ENCODE measurements around the gene PLA2G4D.

PLA2G4D gene

GRCh38 chr15:42121682-42122081, 27.3 kb upstream of the PLA2G4D start:
- Histone ChIP-seq H3K79me2 (ENCODE audit: insufficient read depth, low read depth) (no peaks in the 10 kb centered on the region), H3K4me1 (ENCODE audit: low read depth, poor library complexity, severe bottlenecking) (no peaks in the 10 kb centered on the region), H4K20me1 (ENCODE audit: insufficient read depth) (no peaks in the 10 kb centered on the region), H3K27me3 (ENCODE audit: insufficient read depth, low read depth) (no peaks in the 10 kb centered on the region), H3K4me3 (IDR thresholded peaks at IDR 0.05; ENCODE audit: insufficient read depth, low read depth, low read length) (no peak overlapping the region), H3K27ac (no peak overlapping the region), H3K36me3 (ENCODE audit: insufficient read depth) (no peaks in the 10 kb centered on the region), H3K4me2 (no peak overlapping the region), H3K9ac (no peak overlapping the region), H2AFZ (ENCODE audit: low read depth) (no peak overlapping the region)
- TF ChIP-seq CTCF (conservative IDR thresholded peaks at IDR 0.05; ENCODE audit: low read depth, low read length) = no peak

GRCh38 chr15:42121021-42121420, 26.7 kb upstream of the PLA2G4D start:
- no peaks in the 10 kb centered on the region for H3K4me1 ChIP-seq (ENCODE audit: low read depth, poor library complexity, severe bottlenecking)
- H4K20me1 ChIP-seq (ENCODE audit: insufficient read depth) = no peaks in the 10 kb centered on the region
- H3K4me2 ChIP-seq = no peak overlapping the region
- H2AFZ ChIP-seq (ENCODE audit: low read depth) = no peak overlapping the region
- H3K27ac ChIP-seq = no peak overlapping the region
- H3K36me3 ChIP-seq (ENCODE audit: insufficient read depth) = no peaks in the 10 kb centered on the region
- H3K4me3 ChIP-seq (IDR thresholded peaks at IDR 0.05; ENCODE audit: insufficient read depth, low read depth, low read length) = no peak overlapping the region
- no peak for TF ChIP-seq CTCF (conservative IDR thresholded peaks at IDR 0.05; ENCODE audit: low read depth, low read length)
- no peak overlapping the region for H3K9ac ChIP-seq
- no peaks in the 10 kb centered on the region for H3K27me3 ChIP-seq (ENCODE audit: insufficient read depth, low read depth)
- no peaks in the 10 kb centered on the region for H3K79me2 ChIP-seq (ENCODE audit: insufficient read depth, low read depth)

- no peak overlapping the region for H3K27ac ChIP-seq
- no peak overlapping the region for H2AFZ ChIP-seq (ENCODE audit: low read depth)
- no peak overlapping the region for H3K9ac ChIP-seq
- no peaks in the 10 kb centered on the region for H3K79me2 ChIP-seq (ENCODE audit: insufficient read depth, low read depth)
- H3K27me3 ChIP-seq (ENCODE audit: insufficient read depth, low read depth) = no peaks in the 10 kb centered on the region
- no peak overlapping the region for H3K4me3 ChIP-seq (IDR thresholded peaks at IDR 0.05; ENCODE audit: insufficient read depth, low read depth, low read length)
- TF ChIP-seq CTCF (conservative IDR thresholded peaks at IDR 0.05; ENCODE audit: low read depth, low read length) = no peak
- H4K20me1 ChIP-seq (ENCODE audit: insufficient read depth) = no peaks in the 10 kb centered on the region
- H3K36me3 ChIP-seq (ENCODE audit: insufficient read depth) = no peaks in the 10 kb centered on the region
- no peaks in the 10 kb centered on the region for H3K4me1 ChIP-seq (ENCODE audit: low read depth, poor library complexity, severe bottlenecking)
- H3K4me2 ChIP-seq = no peak overlapping the region
Observed at GRCh38 chr15:42120285-42120684, 25.9 kb upstream of the PLA2G4D start.

- TF ChIP-seq CTCF (conservative IDR thresholded peaks at IDR 0.05; ENCODE audit: low read depth, low read length) = no peak
- H3K4me2 ChIP-seq = no peak overlapping the region
- no peaks in the 10 kb centered on the region for H3K36me3 ChIP-seq (ENCODE audit: insufficient read depth)
- H3K27me3 ChIP-seq (ENCODE audit: insufficient read depth, low read depth) = no peaks in the 10 kb centered on the region
- no peaks in the 10 kb centered on the region for H4K20me1 ChIP-seq (ENCODE audit: insufficient read depth)
- H2AFZ ChIP-seq (ENCODE audit: low read depth) = no peak overlapping the region
- H3K27ac ChIP-seq = no peak overlapping the region
- no peak overlapping the region for H3K4me3 ChIP-seq (IDR thresholded peaks at IDR 0.05; ENCODE audit: insufficient read depth, low read depth, low read length)
- H3K79me2 ChIP-seq (ENCODE audit: insufficient read depth, low read depth) = no peaks in the 10 kb centered on the region
- H3K4me1 ChIP-seq (ENCODE audit: low read depth, poor library complexity, severe bottlenecking) = no peaks in the 10 kb centered on the region
- H3K9ac ChIP-seq = no peak overlapping the region
Observed at GRCh38 chr15:42119446-42119760, 25.0 kb upstream of the PLA2G4D start.
